ENCODE results near the gene DLX1. TPM values are rescaled to one million over a fixed set of nuclear protein-coding genes. Genes with fewer than 3 reads are reported as not detected.
A peak's percentile ranks its signal among the peaks of the same experiment; 100 is the strongest.

DLX1 gene
- total RNA-seq, 4 donors from 2014 or later = 0.16 TPM; not detected in 3

DNA sequence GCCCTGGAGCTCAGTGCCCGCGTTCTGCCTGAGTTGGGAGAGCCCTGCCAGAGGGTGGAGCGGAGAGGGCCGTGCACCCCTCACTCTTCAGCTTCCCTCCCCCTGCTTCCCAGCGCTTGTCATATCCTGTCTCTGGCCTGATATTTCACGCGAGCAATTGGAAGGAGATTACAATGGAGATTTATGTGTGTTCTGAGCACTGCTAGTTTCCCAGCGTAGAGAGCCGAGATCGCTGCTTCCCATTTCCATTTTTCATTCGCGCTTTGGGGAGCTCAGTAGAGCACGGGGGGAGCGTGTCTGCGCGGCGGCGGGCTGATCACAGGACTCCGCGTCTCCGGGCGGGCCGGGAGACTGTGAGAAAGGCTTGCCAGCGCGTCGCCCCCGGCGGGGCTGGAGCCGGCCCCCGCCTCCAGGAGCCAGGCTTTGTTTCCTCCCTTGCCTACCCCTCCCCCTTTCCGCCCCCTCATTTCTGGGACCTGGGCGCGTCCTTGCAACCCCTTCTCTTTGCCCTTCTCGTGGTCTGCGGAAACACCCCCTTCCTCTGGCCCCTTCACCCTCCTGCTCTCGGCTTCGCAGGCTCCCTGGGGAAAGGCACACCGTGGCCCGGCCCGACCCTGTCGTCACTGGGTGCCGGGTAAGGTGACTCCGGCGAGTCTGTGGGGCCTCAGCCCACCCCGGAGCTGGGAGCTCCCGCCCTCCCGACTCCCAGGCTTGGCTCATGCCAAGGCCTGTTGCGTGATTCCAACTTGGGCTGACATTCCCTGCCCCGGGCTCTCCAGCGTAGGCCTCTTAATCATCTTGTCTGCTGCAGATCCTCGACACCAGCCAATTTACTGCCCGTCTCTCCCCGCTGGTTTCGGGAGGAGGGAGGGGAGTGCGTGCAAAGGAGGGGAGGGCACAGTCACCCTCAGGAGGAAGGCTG is 11.6 kb downstream of the DLX1 start:
- intact Hi-C loops (cut with DNase I; ENCODE audit: low total_unique reads) = loop anchor here (5.0 kb wide), 1 partner anchor 100 kb away; the partner anchor contains the start of gene METAP1D
- Histone ChIP-seq H3K4me1 (peaks cover 35 to 62% of the 10 kb centered on the region in 2 donors), H3K36me3 (no peaks in the 10 kb centered on the region), H3K9me3 (no peaks in the 10 kb centered on the region), H3K4me3 (peak overlapping the region; percentile 9 to 71 (median 41)), H3K27ac (no peak overlapping the region), H3K27me3 (peaks cover 97 to 100% (median 100%) of the 10 kb centered on the region in 3 donors)
- DNase-seq = no peak
- ATAC-seq = peak in 1 of 2 donors; percentile 27
- TF ChIP-seq POLR2A (IDR thresholded peaks at IDR 0.05) = no peak
- TF ChIP-seq, protein P1, sequence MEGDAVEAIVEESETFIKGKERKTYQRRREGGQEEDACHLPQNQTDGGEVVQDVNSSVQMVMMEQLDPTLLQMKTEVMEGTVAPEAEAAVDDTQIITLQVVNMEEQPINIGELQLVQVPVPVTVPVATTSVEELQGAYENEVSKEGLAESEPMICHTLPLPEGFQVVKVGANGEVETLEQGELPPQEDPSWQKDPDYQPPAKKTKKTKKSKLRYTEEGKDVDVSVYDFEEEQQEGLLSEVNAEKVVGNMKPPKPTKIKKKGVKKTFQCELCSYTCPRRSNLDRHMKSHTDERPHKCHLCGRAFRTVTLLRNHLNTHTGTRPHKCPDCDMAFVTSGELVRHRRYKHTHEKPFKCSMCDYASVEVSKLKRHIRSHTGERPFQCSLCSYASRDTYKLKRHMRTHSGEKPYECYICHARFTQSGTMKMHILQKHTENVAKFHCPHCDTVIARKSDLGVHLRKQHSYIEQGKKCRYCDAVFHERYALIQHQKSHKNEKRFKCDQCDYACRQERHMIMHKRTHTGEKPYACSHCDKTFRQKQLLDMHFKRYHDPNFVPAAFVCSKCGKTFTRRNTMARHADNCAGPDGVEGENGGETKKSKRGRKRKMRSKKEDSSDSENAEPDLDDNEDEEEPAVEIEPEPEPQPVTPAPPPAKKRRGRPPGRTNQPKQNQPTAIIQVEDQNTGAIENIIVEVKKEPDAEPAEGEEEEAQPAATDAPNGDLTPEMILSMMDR (IDR thresholded peaks at IDR 0.05 in 4 of 5, conservative IDR thresholded peaks at IDR 0.05 in 1 of 5) = no peak
- in situ Hi-C loops (cut with MboI; ENCODE audit: low sequenced_read_pairs in 4 of 4) = loop anchor here in 1 of 4 donors (25.0 kb wide), 1 partner anchor 285 kb away; no protein-coding TSS in a partner anchor

DNA sequence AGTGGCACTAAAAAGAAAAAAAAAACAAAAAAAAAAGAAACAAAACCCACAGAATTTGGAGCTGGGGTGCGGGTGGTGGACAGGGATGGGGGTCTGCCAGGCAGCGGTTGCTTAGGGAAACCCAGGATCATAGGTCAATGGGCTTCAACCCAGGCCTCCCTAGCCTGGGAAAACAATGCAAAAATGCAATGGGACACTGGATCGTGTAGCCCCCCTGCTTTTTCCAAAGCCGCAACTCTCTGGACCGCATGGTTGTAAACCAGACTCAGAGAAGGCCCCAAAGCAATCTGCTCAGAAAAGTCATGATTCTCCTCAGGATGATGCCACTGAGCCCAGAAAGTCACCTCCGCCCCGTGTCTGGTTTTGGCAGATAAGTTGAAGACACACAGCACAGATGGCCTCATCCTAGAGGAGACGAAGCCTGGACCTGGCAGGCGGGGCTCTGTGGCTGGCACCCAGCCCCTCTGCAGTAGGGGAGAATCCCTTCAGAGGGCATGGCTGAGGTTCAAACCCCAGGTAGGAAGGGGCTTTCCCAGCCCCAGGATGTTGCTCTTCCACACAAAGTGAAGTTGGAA is 12.3 kb downstream of the DLX1 start:
- no peak overlapping the region for H3K27ac ChIP-seq
- no peak overlapping the region for H3K4me3 ChIP-seq
- intact Hi-C loops (cut with DNase I; ENCODE audit: low total_unique reads) (loop anchor here (5.0 kb wide), 1 partner anchor 100 kb away; the partner anchor contains the start of gene METAP1D), in situ Hi-C loops (cut with MboI; ENCODE audit: low sequenced_read_pairs in 4 of 4) (loop anchor here in 1 of 4 donors (25.0 kb wide), 1 partner anchor 285 kb away; no protein-coding TSS in a partner anchor)
- H3K27me3 ChIP-seq = peaks cover 97 to 100% (median 100%) of the 10 kb centered on the region in 3 donors
- no peak for ATAC-seq
- H3K4me1 ChIP-seq = peaks cover 35 to 70% of the 10 kb centered on the region in 2 donors
- no peaks in the 10 kb centered on the region for H3K36me3 ChIP-seq
- no peak for TF ChIP-seq POLR2A (IDR thresholded peaks at IDR 0.05)
- TF ChIP-seq, protein P1 (IDR thresholded peaks at IDR 0.05 in 4 of 5, conservative IDR thresholded peaks at IDR 0.05 in 1 of 5) = no peak
- H3K9me3 ChIP-seq = no peaks in the 10 kb centered on the region
- DNase-seq = no peak

DNA sequence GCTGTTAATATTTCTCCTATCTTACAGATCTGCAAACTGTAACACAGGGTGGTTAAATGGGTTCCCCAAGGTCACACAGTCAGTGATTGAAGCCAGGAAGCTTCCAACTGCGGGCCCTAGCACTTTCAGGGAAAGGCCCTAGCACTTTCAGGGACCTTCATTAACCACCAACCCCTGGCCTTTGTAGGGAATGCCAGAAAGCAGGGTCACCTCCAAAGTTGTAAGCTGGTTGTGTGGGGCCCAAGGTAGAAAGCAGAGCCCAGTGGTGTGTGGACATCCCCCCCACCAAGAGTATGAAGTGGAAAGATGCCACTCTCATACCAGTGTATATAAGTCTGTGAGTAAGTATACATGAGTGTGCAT is 13.0 kb downstream of the DLX1 start:
- no peaks in the 10 kb centered on the region for H3K9me3 ChIP-seq
- ATAC-seq = no peak
- in situ Hi-C loops (cut with MboI; ENCODE audit: low sequenced_read_pairs in 4 of 4) (loop anchor here in 1 of 4 donors (25.0 kb wide), 1 partner anchor 286 kb away; no protein-coding TSS in a partner anchor), intact Hi-C loops (cut with DNase I; ENCODE audit: low total_unique reads) (loop anchor here (5.0 kb wide), 1 partner anchor 101 kb away; the partner anchor contains the start of gene METAP1D)
- TF ChIP-seq POLR2A (IDR thresholded peaks at IDR 0.05) = no peak
- TF ChIP-seq, protein P1 (IDR thresholded peaks at IDR 0.05 in 4 of 5, conservative IDR thresholded peaks at IDR 0.05 in 1 of 5) = no peak
- H3K4me3 ChIP-seq = no peak overlapping the region
- H3K36me3 ChIP-seq = no peaks in the 10 kb centered on the region
- no peak for DNase-seq
- no peak overlapping the region for H3K27ac ChIP-seq
- peaks cover 97 to 100% (median 100%) of the 10 kb centered on the region in 3 donors for H3K27me3 ChIP-seq
- H3K4me1 ChIP-seq = peaks cover 35 to 74% of the 10 kb centered on the region in 2 donors

DNA sequence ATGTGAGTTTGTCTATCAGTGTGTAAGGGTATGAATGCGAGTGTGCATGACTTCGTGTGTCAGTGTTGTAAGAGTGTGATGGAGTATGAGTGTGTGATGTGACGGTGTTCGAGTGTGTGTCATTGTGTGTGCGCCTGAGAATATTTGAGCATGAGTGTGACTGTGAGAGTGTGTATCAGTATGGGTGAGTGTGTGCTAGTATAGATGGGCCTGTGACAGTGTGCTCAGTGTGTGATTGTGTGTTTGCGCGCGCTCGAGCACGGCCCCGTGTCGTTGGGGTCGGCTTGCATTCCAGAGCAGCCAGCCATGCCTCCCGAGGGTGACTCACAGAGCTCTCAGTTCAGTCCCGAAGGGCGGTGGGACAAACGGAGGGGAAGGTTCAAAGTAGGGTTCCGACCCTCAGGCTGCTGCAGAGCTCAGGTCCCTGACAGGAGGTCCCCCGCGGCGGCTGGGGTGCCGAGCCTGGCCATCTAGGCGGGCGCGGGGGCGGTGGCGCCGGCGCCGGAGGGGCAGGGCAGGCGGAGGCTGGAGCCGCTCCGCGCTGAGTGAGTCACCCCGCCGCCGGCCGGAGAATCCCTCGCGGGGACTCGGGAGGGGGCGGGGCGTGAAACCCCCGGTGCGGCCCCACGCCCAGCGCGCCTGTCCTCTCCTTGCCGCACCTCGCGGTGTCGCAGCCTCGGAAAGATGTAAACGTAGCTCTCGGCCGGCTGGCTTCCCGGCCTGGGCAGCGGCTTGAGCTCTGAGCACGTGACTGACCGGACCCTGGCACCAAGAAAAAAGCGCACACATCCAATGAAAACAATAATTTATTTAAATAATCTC is 13.6 kb downstream of the DLX1 start:
- Histone ChIP-seq H3K4me3 (peak overlapping the region; percentile 19 to 48 (median 30)), H3K9me3 (no peaks in the 10 kb centered on the region), H3K36me3 (no peaks in the 10 kb centered on the region), H3K27ac (no peak overlapping the region), H3K4me1 (peaks cover 35 to 71% of the 10 kb centered on the region in 2 donors), H3K27me3 (peaks cover 97 to 100% (median 100%) of the 10 kb centered on the region in 3 donors)
- TF ChIP-seq POLR2A (IDR thresholded peaks at IDR 0.05) = no peak
- TF ChIP-seq, protein P1 (IDR thresholded peaks at IDR 0.05 in 4 of 5, conservative IDR thresholded peaks at IDR 0.05 in 1 of 5) = no peak
- ATAC-seq = no peak
- DNase-seq = no peak
- in situ Hi-C loops (cut with MboI; ENCODE audit: low sequenced_read_pairs in 4 of 4) (loop anchor here in 1 of 4 donors (25.0 kb wide), 1 partner anchor 287 kb away; no protein-coding TSS in a partner anchor), intact Hi-C loops (cut with DNase I; ENCODE audit: low total_unique reads) (loop anchor here (5.0 kb wide), 1 partner anchor 102 kb away; the partner anchor contains the start of gene METAP1D)
